ENCODE results near the gene PRR5.

Gene PRR5

DNA sequence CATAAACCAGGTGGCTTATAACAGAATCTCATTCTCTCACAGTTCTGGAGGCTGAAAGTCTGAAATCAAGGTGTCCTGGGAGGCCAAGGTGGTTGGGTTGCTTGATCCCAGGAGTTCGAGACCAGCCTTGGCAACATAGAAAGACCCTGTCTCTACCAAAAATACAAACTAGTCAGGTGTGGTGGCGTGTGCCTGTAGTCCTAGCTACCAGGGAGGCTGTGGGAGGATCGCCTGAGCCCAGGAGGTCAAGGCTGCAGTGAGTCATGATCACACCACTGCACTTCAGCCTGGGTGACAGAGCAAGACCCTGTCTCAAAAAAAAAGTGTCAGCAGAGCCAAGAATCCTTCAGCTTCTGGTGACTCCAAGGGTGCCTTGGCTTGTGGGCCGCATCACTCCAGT, 8.9 kb upstream of the PRR5 start:
- no peak for DNase-seq (ENCODE audit: low spot score)

DNA sequence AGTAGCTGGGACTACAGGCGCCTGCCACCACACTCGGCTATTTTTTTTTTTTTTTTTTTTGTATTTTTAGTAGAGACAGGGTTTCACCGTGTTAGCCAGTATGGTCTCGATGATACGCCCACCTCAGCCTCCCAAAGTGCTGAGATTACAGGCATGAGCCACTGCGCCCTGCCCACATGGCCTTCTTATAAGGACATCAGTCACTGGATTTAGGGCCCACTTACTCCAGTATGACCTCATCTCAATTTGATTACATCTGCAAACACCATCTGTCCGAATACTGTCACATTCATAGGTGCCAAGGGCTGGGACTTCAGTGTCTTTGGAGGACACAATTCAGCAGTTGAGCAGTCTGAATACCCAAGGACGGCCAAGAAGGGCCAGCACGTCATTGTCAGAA, 8.2 kb upstream of the PRR5 start:
- DNase-seq (ENCODE audit: low spot score): no peak

DNA sequence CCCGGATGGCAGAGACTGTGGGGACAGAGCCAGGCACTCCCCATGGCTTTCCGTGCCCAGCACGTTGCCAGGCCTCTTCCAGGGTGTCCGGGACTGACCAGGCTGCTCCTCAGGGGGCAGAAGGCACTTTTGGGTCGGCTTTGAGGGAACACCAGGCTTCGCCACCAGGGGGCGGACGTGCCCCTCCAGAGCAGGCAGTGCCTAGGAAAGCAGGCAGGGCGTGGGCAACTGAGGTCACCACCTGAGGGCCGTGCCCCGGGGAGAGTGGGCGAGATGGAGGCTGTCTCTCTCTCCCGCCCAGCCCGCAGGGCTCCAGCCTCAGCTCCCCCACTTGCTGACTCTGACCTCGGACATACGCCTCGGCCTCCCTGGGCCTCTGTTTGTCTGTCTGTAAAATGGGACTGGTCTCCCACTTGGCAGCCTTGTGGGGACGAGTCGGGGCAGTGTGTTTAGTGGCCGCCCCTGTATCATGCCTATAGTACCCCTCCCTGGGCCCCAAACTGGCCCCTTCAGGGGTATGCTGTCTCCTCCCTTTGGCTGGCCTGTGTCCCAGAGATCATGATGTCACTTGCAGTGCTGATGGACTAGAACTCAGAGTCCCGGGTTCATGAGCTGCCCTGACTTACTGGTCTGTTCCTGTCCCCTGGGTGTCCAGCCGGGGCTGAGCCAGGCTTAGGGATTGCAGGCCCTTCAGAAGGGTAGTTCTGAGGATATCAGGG, 4.4 kb upstream of the PRR5 start:
- peak; percentile 86 for DNase-seq (ENCODE audit: low spot score)

DNA sequence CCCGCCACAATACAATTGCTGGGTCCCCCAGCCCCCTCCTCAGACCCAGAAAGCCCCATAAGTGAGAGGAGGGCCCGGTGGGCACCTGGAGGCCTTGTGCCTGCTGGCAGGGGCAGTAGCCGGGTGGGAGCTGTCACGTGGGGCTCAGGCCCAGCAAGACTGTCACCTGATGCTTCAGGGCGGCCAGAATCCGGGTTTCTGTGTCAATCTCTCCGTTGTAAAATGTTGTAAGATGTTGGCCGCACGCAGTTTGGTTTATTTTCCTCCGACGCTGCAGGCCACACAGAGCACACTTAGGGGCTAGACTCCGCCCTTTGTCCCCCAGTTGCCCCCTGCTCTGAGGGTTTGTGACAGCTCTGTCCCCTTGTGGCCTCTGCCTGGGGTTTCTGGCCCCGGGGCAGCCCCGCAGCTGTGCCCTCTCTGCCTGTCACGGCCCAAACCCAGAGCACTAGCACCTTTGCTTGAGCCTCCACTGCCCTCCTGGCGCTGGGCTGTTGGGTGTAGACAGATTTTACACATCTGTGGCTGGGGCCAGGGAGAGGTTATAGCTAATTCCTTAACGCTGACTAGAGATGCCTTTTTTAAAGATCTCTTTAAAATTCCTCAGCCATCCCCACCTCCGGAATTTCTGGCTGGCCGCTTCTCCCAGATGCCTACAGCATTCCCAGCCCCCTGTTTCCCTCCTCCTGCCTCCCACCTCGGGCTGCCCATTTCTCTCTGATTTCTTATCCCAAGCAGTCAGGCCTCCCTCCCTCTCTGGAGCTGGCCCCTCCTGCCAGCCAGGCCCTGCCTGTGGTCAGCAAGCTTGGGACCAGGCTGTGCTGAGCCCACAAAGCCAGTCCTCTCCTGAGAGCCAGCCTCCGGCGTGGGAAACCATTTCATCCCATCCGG, 3.2 kb upstream of the PRR5 start:
- no peak for DNase-seq (ENCODE audit: low spot score)

DNA sequence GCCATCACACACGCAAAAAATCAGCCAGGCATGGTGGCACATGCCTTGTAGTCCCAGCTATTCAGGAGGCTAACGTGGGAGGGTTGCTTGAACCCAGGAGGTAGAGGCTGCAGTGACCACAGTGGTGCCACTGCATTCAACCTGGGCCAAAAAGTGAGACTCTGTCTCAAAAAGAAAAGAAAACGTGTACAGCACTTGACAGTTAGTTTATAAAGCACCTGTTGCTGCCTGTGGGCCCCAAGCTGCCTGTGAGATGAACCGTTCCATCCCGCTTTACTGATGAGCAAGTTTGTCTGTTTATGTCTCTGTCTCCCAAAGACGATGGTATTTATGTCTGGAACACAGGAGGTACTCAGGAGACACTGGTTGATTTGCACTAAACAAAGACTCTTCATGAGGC, 1.5 kb upstream of the PRR5 start:
- no peak for DNase-seq (ENCODE audit: low spot score)

DNA sequence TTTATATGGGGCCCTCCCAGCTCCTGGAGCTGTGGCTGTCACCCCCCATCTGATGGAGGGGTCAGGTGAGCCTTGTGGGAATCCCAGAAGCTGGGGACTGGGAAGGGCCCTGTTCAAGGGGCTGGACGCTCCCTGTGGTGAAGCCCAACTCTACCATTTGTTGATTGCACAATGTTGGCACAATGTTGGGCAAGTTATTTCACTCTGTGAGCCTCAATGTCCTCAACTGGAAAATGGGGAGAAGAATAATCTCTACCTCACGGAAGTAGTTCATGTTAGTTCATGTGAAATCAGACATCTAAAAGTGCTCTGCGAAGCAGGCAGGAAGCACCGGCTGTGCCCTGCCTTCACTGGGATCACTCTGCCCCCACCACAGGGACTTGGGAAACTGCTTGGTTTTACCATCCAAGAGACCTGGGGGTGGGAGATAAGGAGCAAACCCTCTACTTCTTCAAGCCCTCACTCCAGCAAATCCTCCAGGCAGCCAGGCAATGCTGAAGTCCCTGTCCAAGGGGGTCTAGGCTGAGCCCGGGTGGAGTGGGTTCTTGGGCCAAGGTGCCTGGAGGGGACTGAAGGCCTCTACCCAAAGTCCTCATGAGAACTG, 715 bp upstream of the PRR5 start:
- no peak for DNase-seq (ENCODE audit: low spot score)

DNA sequence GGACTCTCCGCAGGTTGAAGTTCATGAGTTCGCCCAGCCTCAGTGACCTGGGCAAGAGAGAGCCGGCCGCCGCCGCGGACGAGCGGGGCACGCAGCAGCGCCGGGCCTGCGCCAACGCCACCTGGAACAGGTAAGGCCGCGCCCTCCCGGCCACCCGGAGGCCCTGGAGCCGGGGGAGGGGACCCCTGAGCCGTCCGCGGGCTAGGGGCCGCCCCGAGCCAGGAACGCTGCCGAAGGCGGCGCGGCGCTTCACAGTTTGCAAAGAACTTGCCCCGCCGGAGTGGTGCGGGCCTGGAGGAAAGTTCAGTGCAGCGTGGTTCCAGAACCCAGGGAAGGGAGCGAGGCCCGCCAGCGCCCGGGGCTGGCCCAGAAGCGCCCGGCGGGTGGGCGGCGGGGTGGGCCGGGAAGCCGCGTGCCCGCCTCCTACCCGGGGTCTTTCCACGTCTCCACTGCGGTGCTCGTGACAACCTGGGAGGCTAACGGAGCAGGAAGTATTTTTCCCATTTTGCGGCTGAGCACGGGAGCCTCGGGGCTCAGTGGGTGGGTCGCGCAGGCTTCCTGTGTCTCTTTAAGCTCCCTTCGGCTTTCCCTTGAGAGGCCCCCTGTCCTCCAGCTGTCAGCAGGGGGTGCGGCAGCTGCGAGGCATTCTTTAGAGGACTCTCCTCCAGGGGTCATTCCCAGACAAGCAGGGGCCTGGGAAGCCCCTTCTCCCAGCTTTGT, 635 bp downstream of the PRR5 start:
- DNase-seq (ENCODE audit: low spot score): no peak

DNA sequence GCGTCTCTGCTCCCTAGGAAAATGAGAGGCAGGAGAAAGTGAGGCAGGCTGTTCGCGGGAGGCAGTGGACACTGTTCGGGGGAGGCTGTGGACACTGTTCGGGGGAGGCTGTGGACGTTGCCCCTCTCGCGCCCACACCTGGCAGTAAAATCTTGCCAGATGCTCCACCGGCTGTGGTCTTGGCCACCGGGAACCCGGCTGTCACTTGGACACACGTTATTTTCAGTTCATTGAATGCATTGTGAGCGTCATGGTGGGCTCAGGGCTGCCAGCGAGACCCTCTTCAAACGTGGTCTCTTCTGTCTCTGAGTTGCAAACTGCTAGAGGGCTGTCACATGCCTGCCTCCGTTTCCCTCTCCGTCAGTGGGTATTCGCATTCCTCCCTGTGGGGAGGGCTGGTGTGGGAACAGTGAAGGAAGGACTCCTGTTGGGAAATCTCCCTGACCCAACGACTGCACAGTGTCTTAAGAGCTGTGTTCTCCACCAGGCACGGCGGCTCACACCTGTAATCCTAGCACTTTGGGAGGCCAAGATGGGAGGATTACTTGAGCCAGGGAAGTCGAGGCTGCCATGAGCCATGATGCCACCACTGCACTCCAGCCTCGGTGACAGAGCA, 1.4 kb downstream of the PRR5 start:
- DNase-seq (ENCODE audit: low spot score): no peak

DNA sequence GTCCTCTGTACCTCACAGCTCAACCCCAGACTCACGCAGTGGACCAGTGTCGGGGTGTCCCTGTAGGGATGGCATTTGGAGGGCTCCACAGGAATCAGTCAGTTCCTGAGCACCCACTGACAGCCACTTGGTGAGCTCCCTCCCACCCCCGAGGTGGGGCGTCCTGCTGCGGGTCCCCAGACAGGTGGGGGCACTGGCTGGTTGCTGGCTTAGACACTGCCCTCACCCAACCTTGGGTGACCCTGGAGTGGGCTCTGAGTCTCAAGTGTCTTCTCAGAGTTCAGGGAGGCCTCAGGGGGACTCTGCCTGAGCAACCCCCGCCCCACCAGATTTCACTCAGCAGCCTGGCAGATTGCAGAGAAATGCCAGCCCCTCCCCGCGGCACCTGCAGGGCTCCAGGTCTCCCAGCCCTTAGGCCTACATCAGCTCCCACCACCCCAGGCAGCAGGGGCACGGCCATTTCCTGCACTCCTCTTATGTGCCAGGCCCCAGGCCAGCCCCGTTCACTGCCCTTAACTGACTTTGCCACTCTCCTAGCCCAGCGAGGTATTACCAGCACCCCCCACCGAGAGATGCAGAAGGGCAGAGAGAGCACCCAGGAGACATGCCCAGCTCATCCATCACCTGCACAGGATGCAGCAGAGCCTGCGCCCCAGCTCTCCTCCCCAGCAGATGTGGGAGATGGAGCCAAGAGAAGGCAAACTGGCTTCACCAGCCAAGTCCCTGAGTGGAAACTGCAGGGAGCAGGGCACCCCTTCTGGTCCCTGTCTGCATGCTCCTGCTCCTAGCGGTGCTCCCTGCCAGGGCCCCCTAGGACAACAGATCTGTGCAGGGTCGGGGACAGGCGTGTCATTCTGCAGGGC, 2.4 kb downstream of the PRR5 start:
- no peak for DNase-seq (ENCODE audit: low spot score)

DNA sequence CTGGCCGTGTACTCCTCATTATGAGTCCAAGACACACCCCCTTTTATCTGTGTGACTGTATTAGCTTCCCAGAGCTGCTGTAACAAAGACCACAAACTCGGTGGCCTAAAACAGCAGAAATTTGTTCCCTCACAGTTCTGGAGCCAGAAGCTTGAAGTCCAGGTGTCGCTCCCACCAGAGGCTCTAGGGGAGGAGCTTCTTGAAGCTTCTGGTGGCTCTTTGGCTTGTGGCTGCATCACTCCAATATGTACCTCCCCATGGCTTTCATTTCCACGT, 3.0 kb downstream of the PRR5 start:
- no peak for DNase-seq (ENCODE audit: low spot score)

DNA sequence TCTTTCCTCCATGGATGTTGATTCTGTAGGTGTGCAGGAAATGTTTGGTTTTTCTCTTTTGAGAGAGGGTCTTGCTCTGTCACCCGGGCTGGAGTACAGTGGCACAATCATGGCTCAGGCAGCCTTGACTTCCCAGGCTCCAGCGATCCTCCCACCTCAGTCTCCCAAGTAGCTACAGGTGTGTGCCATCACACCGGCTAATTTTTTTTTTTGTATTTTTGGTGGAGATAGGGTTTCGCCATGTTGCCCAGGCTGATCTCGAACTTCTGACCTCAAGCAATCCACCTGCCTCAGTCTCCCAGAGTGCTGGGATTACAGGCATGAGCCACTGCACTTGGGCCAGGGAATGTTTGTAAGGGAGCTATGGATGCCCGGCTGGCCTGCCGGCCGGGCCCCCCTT, 4.5 kb downstream of the PRR5 start:
- no peak for DNase-seq (ENCODE audit: low spot score)

DNA sequence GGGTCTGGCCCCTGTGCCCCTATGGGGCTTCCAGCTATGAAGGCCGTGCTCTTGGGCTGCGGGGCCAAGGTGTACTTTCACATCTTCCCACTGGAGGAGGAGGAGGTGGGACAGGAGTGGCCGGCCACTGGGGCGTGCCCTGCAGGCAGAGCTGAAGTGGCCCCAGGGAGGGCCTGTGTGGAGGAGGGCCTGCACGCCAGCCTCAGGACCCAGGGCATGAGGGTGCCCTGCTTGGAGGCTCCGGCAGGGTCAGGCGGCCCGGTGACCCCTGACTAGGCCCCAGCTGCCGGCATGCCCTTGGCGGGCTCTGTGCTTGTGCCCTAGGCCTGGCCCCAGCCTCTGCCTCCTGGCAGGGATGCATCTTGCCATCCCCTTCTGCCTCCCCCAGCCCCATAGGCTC, 5.2 kb downstream of the PRR5 start:
- DNase-seq (ENCODE audit: low spot score): no peak

DNA sequence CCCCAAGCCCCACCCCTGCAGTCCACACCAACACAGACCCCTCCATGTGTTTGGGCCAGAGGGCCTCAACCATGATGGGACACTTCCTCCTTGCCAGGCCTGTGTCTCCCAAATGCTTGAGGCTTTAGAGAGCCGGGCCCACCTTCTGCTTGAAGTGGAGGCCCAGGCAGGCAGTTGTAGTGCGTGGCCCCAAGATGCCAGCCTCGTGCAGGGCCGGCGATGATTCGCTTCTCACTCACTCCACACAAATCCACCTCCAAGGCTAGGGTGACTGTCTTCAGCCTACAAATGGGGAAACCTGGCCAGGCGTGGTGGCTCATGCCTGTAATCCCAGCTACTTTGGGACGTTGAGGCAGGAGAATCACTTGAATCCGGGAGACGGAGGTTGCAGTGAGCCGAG, 5.7 kb downstream of the PRR5 start:
- DNase-seq (ENCODE audit: low spot score): no peak

DNA sequence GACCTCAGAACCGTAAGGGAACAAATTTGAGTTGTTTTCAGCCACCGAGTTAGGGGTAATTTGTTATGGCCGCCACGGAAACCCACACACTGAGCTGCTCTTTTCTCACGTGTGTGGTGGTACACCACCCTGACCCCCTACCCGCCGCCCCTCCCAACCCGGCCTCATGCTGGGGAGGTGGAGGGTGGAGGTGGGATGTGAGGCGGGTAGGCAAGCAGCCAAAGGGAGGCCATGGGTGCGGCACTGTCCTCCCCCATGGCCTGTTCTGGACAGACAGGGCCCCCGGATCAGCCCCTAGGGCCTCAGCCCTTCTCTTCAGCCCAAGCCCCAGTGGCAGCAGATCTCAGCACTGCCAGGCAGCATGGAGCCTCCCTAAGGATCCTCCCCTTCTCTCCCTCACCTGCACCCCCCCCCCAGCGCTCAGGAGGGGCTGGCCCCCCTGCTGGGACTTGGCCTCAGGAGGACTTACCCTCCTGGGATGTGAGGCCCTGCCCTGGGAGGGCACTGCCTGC, 7.9 kb downstream of the PRR5 start:
- no peak for DNase-seq (ENCODE audit: low spot score)

DNA sequence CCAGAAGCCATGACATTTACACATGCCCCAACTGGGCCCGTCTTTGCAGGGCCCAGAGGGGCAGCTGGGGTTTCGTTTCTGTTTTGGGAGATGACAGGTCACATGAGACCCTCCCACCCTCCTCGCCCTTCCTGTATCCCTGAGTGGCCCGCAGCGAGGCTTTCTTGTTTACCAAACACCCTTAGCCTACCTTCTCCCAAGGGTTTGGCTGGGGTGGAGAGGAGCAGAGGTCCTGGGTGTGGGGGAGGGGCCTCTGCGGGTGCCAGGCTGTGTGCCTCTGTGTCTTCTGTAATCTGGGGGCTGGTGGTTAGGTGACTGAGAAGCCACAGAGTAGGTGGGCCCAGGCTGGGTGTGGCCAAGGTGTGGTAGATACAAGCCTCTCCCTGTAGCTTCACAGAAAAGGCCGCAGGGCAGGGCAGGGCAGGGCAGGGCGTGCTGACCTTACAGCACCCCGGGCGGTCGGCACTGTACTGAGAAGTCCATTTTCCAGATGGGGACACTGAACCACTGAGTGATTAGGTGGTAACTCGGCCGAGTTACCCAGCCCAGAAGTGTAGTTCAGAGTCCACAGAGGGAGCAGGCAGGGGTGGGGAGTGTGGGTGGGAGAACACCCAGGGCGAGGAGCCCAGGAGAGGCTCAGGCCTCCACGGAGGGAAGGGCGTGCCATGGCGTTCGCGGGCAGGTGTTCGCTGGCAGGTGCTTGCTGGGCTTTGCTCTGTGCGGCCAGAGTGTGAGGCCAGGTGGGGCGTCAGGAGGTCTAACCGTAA, 8.7 kb downstream of the PRR5 start:
- no peak for DNase-seq (ENCODE audit: low spot score)

DNA sequence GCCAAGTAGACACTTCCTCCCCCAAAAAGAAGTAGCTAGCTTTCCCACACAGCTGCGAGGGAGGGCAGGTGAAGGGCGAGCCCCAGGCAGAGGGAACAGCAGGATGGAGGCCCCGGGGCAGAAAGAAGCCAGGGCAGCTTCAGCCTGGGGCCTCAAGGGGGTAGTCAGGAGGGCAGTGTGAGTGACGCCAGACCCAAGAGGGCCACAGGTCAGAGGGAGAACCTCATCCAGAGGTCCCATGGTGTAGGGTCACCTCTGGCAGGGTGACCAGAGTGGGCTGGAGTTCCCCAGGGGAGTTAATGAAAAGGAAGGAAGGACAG, 9.2 kb downstream of the PRR5 start:
- no peak for DNase-seq (ENCODE audit: low spot score)

DNA sequence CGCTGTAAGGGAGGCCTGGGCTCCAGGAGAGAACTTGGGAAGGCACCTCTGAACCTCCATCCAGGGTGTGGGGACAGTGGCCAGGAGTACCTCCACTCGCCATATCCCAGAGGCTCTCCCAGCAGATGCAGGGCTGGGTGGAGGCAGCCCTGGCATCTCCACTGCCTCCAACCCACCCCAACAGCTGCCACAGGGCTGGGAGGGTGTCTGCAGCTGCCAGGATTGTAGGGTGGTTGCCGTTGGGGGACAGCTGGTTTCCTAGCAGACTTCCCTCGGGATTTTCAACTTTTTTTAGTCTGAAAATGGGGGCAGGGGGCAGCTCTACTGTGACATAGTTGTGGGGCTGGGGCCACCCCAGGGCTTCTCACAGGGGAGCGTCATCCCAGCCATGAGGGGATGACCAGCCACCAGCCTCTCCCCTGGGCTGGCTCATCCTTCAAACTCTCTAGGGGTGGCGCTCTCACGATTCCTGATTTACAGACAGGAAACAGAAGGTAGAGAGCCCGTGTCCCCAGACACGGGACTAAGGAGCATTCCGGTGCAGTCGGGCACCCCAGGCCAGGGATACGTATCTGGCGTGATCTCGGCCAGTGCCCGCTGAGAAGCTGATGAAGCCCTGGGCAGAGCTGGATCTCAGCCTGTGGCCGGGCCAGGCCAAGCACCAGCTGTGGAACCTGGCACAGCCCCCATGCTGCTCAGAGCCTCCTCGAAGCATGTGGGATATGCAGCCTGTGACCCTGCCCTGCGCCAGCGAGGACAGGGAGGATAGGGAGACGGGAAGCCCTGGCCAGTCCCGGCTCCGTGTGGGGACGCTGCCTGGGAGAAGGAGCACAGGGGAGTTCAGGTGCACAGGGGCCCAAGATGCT, 9.9 kb downstream of the PRR5 start:
- no peak for DNase-seq (ENCODE audit: low spot score)

DNA sequence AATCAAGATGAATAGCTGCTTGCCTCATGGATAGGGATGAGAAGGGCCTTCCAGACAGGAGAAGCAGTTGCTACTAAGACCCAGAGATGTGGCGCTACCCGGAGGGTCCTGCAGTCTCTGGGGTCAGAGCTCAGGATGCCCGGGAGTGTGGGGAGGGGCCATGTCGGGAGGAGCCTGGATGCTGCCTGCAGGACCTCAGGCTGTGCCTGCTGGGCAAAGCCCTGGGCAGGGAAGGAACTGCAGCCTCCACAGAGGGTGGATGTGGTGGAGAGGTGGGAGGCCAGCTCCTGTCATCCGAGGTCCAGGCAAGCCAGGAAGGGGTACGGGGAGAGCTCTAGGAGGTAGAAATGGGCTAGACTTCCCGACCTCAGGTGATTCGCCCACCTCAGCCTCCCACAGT, 11.0 kb downstream of the PRR5 start:
- DNase-seq (ENCODE audit: low spot score): no peak

DNA sequence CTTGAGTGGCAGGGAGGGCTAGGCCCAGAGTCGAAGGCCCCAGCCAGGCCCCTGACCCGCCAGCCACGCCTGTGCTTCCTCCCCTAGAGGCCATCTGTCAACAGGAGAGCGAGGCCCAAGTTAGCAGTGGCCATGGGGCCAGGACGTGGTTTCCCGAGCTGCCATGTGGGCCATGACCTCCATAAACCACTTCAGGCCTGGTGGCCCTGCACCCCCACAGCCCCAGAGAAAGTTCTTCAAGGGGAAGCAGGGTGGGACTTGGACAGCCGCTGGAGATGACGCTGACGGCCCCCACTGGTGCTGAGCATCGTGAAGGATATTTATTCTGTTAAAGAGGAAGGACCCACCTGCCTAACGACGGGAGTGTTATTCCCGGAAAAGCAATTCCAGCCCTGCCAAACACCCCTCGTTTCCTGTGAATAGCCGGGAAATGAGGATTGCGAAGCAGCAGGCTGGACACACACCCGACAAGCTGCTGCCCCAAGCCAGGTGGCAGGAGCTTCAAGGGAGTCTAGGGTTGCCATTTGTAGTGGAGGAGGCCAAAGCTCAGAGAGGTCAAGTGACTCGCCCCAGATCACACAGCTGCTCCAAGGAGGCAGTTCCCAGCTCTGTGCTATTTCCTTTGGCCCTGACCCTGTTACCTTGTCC, 12.8 kb downstream of the PRR5 start:
- DNase-seq (ENCODE audit: low spot score): no peak

All from activated CD4-positive, alpha-beta T cell treated with anti-CD3 and anti-CD28 coated beads, Interleukin-2, Interleukin-4, amounts not matched to agents 100 ng/mL and 50 ng/mL, durations not matched to agents 16 hours and 8 hours (primary cell).